ENCODE results near the gene ZNF423.

ZNF423 gene

GRCh38 chr16:49747654-49748053 lies 108.3 kb downstream of the ZNF423 start:
- no peak for DNase-seq

GRCh38 chr16:49746545-49746944 lies 109.4 kb downstream of the ZNF423 start:
- no peak for DNase-seq

GRCh38 chr16:49745311-49745747 lies 110.6 kb downstream of the ZNF423 start:
- DNase-seq, result no peak

- DNase-seq, result no peak
These were observed 111.4 kb downstream of the ZNF423 start for GRCh38 chr16:49744244-49745220.

GRCh38 chr16:49743658-49744057 lies 112.3 kb downstream of the ZNF423 start:
- no peak for DNase-seq

- DNase-seq, result no peak
These were observed 112.8 kb downstream of the ZNF423 start for GRCh38 chr16:49743203-49743464.

- DNase-seq, result no peak
These were observed 113.3 kb downstream of the ZNF423 start for GRCh38 chr16:49742428-49743202.

GRCh38 chr16:49740256-49740655 lies 115.7 kb downstream of the ZNF423 start:
- DNase-seq, result no peak

GRCh38 chr16:49739381-49739780 lies 116.5 kb downstream of the ZNF423 start:
- DNase-seq, result no peak

- no peak for DNase-seq
These were observed 117.1 kb downstream of the ZNF423 start for GRCh38 chr16:49738832-49739231.

- DNase-seq, result no peak
These were observed 117.9 kb downstream of the ZNF423 start for GRCh38 chr16:49738001-49738400.

- DNase-seq, result no peak
These were observed 118.4 kb downstream of the ZNF423 start for GRCh38 chr16:49737541-49737940.

- DNase-seq, result no peak
These were observed 121.6 kb downstream of the ZNF423 start for GRCh38 chr16:49734331-49734730.

- no peak for DNase-seq
These were observed 122.5 kb downstream of the ZNF423 start for GRCh38 chr16:49733313-49734009.

- DNase-seq, result no peak
These were observed 124.0 kb downstream of the ZNF423 start for GRCh38 chr16:49731911-49732310.

GRCh38 chr16:49730772-49731171 lies 125.1 kb downstream of the ZNF423 start:
- no peak for DNase-seq

GRCh38 chr16:49727611-49728010 lies 128.3 kb downstream of the ZNF423 start:
- no peak for DNase-seq

GRCh38 chr16:49726155-49726554 lies 129.8 kb downstream of the ZNF423 start:
- DNase-seq, result no peak

GRCh38 chr16:49725651-49726050 lies 130.3 kb downstream of the ZNF423 start:
- DNase-seq, result no peak

GRCh38 chr16:49724774-49725173 lies 131.1 kb downstream of the ZNF423 start:
- DNase-seq, result no peak

- DNase-seq, result no peak
These were observed 132.6 kb downstream of the ZNF423 start for GRCh38 chr16:49723310-49723709.

- no peak for DNase-seq
These were observed 135.7 kb downstream of the ZNF423 start for GRCh38 chr16:49720225-49720624.

GRCh38 chr16:49717689-49718088 lies 138.2 kb downstream of the ZNF423 start:
- no peak for DNase-seq

All from stimulated activated CD4-positive, alpha-beta T cell treated with anti-CD3 and anti-CD28 coated beads, Interleukin-4, amount 100 ng/mL, for 1 hour (primary cell).